K562 (cell line): Measurements from ENCODE around the gene CAPZB. TPM values are rescaled to one million over a fixed set of nuclear protein-coding genes. Genes with fewer than 3 reads are reported as not detected.

Source experiments
- CBX1 ChIP-seq: sonication (generic); IDR thresholded peaks from 2 replicates; pipeline ENCODE4 v1.6.1; 2016; ENCODE audit warnings: antibody characterized with exemption, low read depth, mild to moderate bottlenecking
- CHD1 ChIP-seq: fragments of 200-600 bp; sonication (generic); IDR thresholded peaks from one replicate; pipeline ENCODE4 v1.6.1; 2012; ENCODE audit warnings: mild to moderate bottlenecking, moderate library complexity, low read length, inconsistent platforms
- E2F3 ChIP-seq: fragments of 250-450 bp; sonication (Bioruptor Pico); IDR thresholded peaks from 2 replicates; pipeline ENCODE4 v1.4.0; 2020; ENCODE audit warnings: mild to moderate bottlenecking
- EHMT2 ChIP-seq: fragments of 450-650 bp; IDR thresholded peaks from 2 replicates; pipeline ENCODE4 v1.6.1; 2018; ENCODE audit warnings: antibody characterized with exemption
- ELK1 ChIP-seq: sonication (generic); formaldehyde crosslinking; IDR thresholded peaks from 2 replicates; pipeline ENCODE4 v1.8.1; 2022; ENCODE audit warnings: missing genetic modification reagents
- FOXJ3 ChIP-seq: sonication (generic); formaldehyde crosslinking; IDR thresholded peaks from 2 replicates; pipeline ENCODE4 v1.4.0; 2020; ENCODE audit warnings: mild to moderate bottlenecking, missing genetic modification reagents
- GMEB1 ChIP-seq: fragments of 250-450 bp; sonication (Bioruptor Pico); IDR thresholded peaks from 2 replicates; pipeline ENCODE4 v1.4.0; 2020; ENCODE audit warnings: mild to moderate bottlenecking
- GTF2F1 ChIP-seq: IDR thresholded peaks from 2 replicates; pipeline ENCODE4 v1.6.1; 2011; ENCODE audit warnings: low read depth, low read length, improper control_type of control experiment
- HOMEZ ChIP-seq: fragments of 250-450 bp; sonication (Bioruptor Pico); IDR thresholded peaks from 2 replicates; pipeline ENCODE4 v1.4.0; 2020; ENCODE audit warnings: mild to moderate bottlenecking, moderate library complexity
- KAT2B ChIP-seq: IDR thresholded peaks from one replicate; pipeline ENCODE4 v1.6.1; 2012; ENCODE audit warnings: low read depth, mild to moderate bottlenecking, control low read depth, inconsistent platforms, low read length, moderate library complexity
- KDM4B ChIP-seq, 2 experiments: fragments of 450-650 bp in 1 of 2; sonication (generic) in 1 of 2; IDR thresholded peaks; 2 replicates each; pipeline ENCODE4 v1.6.1; 2016 to 2017; ENCODE audit warnings: borderline replicate concordance in 2 of 2, antibody characterized with exemption in 1 of 2, low read depth in 1 of 2, mild to moderate bottlenecking in 1 of 2
- RNF2 ChIP-seq: sonication (generic); IDR thresholded peaks from 2 replicates; pipeline ENCODE4 v1.6.1; 2016
- SRSF7 ChIP-seq: fragments of 200-400 bp; formaldehyde crosslinking; optimal IDR thresholded peaks from 2 replicates; pipeline ENCODE3; 2017; ENCODE audit warnings: mild to moderate bottlenecking, low read depth, low read length
- SRSF9 ChIP-seq: fragments of 200-400 bp; formaldehyde crosslinking; IDR thresholded peaks from 2 replicates; pipeline ENCODE4 v1.6.1; 2017; ENCODE audit warnings: low read depth, low read length, borderline replicate concordance
- TBL1XR1 ChIP-seq, 2 experiments: IDR thresholded peaks; 2 replicates each; pipeline ENCODE4 v1.6.1; 2012; ENCODE audit warnings: improper control_type of control experiment in 2 of 2, low read length in 2 of 2, mild to moderate bottlenecking in 1 of 2
- THAP12 ChIP-seq: fragments of 250-450 bp; sonication (Bioruptor Pico); IDR thresholded peaks from 2 replicates; pipeline ENCODE4 v1.9.0; 2021; ENCODE audit warnings: mild to moderate bottlenecking, inconsistent platforms
- YY1 ChIP-seq, 3 experiments: IDR thresholded peaks; 2 replicates each; pipeline ENCODE4 v1.6.1; 2011; ENCODE audit warnings: low read length in 2 of 3, mild to moderate bottlenecking in 2 of 3, moderate library complexity in 2 of 3, borderline replicate concordance in 1 of 3, control low read depth in 1 of 3, low read depth in 1 of 3; ENCODE audit not compliant: insufficient read depth in 3 of 3, insufficient replicate concordance in 2 of 3, control insufficient read depth in 1 of 3, insufficient read length in 1 of 3; ENCODE audit errors: extremely low read depth in 1 of 3
- ZFX ChIP-seq: sonication (generic); formaldehyde crosslinking; IDR thresholded peaks from 2 replicates; pipeline ENCODE4 v1.8.0; 2022; ENCODE audit warnings: mild to moderate bottlenecking, missing genetic modification reagents, moderate library complexity
- ZNF174 ChIP-seq: fragments of 250-450 bp; sonication (Bioruptor Pico); IDR thresholded peaks from 2 replicates; pipeline ENCODE4 v1.4.0; 2020; ENCODE audit warnings: mild to moderate bottlenecking
- ZNF282 ChIP-seq: sonication (generic); formaldehyde crosslinking; IDR thresholded peaks from 2 replicates; pipeline ENCODE4 v1.8.1; 2023; ENCODE audit warnings: missing genetic modification reagents
- ZNF444 ChIP-seq: fragments of 250-450 bp; sonication (Bioruptor Pico); IDR thresholded peaks from 2 replicates; pipeline ENCODE4 v1.4.0; 2020; ENCODE audit warnings: mild to moderate bottlenecking, moderate library complexity
- polyA plus RNA-seq, 8 experiments: library from polyadenylated mRNA; depleted of rRNA in 4 of 8; stranded (reverse) in 5 of 8; unstranded in 3 of 8; fragments of >200 nt; fragmentation: Nextera tagmentation in 2 of 8; fragmentation: Illumina TruSeq in 1 of 8; extraction: Ambion mirVana in 2 of 8; extraction: Trizol in 1 of 8; gene quantifications; 2 replicates each; pipeline versions ENCODE4 v1.2.1 to v1.2.3, GENCODE V29; 2011 to 2014; ENCODE audit warnings: inconsistent platforms in 1 of 8, missing spikeins in 1 of 8
- total RNA-seq, 7 experiments: library from RNA; depleted of rRNA in 6 of 7; stranded (reverse); fragments of >200 nt in 6 of 7; fragmentation: Illumina TruSeq in 2 of 7; extraction: Trizol in 2 of 7; gene quantifications; 2 replicates each; pipeline versions ENCODE4 v1.2.1 to v1.2.3, GENCODE V29; 2011 to 2021; ENCODE audit warnings: low replicate concordance in 1 of 7

Gene CAPZB
- total and polyA plus RNA-seq, 9 of the 15 experiments (the other 6 are each of a cell fraction or from before 2014, with no cell fraction given), result 57.6 to 297 (median 125) TPM

GRCh38 chr1:19485362-19486187 is at the start of gene CAPZB (continued):
- TF ChIP-seq E2F3 (CRISPR knock-in tag) (peak; percentile 77), ZNF174 (CRISPR knock-in tag) (no peak), ZNF444 (CRISPR knock-in tag) (no peak), FOXJ3 (CRISPR knock-in tag) (no peak), KAT2B (peak; percentile 70), ZNF282 (CRISPR knock-in tag) (0 out of 2 replicates have a peak, but pooled peaks have one; percentile 24), YY1 (IDR thresholded peaks at IDR 0.05; ENCODE audit: borderline replicate concordance in 1 of 3, control insufficient read depth in 1 of 3, extremely low read depth in 1 of 3, insufficient read depth in 3 of 3, insufficient read length in 1 of 3, insufficient replicate concordance in 2 of 3, low read depth in 1 of 3, low read length in 2 of 3) (peak in 2 of 3 experiments; percentile 28 to 49), THAP12 (CRISPR knock-in tag) (peak; percentile 91), ELK1 (CRISPR knock-in tag) (0 out of 2 replicates have a peak, but pooled peaks have one; percentile 53), ZFX (CRISPR knock-in tag) (peak; percentile 88), CBX1 (peak; percentile 88; the same call in 1 of the 2 replicates), SRSF7 (no peak), CHD1 (no peak), EHMT2 (no peak), RNF2 (peak; percentile 49; the same call in 1 of the 2 replicates), GMEB1 (CRISPR knock-in tag) (peak; percentile 75), KDM4B (IDR thresholded peaks at IDR 0.05; ENCODE audit: borderline replicate concordance in 2 of 2, low read depth in 1 of 2) (peak in 1 of 2 experiments; percentile 74; a peak in 1 of 4 replicates), SRSF9 (no peak), TBL1XR1 (IDR thresholded peaks at IDR 0.05; ENCODE audit: low read length in 2 of 2) (no peak), GTF2F1 (no peak), HOMEZ (CRISPR knock-in tag) (no peak)
